ENCODE results near the gene GHRL.

DNA sequence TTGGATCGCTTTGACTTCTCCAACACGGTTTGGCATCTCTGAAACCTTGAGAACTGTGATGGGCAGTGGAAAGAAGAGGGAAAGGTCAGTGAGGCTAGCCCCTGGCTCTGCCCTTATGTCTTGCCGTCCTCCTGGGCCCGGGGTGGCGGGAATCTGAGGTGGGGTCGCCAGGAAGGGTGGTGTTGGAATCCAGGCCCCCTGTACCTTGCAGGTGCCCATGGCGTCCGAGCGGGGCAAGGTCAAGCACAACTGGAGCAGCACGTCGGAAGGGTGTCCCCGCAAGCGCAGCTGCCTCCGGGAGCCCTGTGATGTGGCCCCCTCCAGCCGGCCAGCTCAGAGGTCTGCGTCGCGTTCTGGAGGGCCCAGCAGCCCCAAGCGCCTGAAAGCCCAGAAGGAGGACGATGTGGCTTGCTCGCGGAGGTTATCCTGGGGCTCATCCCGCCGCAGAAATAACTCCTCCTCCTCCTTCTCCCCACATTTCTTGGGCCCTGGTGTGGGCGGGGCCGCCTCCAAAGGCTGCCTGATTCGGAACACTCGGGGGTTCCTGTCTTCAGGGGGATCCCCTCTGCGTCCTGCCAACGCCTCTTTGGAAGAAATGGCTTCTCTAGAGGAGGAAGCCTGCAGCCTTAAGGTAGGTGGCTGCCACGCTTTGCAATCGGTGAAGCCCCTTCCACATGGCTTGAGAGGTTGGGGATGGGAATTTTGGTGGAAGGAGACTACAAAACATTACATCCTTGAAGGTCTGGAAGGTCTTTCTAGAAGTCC is 43.6 kb downstream of the GHRL start:
- TF ChIP-seq, protein P1, sequence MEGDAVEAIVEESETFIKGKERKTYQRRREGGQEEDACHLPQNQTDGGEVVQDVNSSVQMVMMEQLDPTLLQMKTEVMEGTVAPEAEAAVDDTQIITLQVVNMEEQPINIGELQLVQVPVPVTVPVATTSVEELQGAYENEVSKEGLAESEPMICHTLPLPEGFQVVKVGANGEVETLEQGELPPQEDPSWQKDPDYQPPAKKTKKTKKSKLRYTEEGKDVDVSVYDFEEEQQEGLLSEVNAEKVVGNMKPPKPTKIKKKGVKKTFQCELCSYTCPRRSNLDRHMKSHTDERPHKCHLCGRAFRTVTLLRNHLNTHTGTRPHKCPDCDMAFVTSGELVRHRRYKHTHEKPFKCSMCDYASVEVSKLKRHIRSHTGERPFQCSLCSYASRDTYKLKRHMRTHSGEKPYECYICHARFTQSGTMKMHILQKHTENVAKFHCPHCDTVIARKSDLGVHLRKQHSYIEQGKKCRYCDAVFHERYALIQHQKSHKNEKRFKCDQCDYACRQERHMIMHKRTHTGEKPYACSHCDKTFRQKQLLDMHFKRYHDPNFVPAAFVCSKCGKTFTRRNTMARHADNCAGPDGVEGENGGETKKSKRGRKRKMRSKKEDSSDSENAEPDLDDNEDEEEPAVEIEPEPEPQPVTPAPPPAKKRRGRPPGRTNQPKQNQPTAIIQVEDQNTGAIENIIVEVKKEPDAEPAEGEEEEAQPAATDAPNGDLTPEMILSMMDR (conservative IDR thresholded peaks at IDR 0.05; ENCODE audit: low read depth, low read length) = no peak
- TF ChIP-seq POLR2A (IDR thresholded peaks at IDR 0.05; ENCODE audit: low read depth, low read length) (no peak), RCOR1 (IDR thresholded peaks at IDR 0.05; ENCODE audit: insufficient replicate concordance, low read length) (no peak), RAD21 (IDR thresholded peaks at IDR 0.05; ENCODE audit: low read length) (no peak), CHD1 (IDR thresholded peaks at IDR 0.05; ENCODE audit: low read depth, low read length) (no peak), SMC3 (IDR thresholded peaks at IDR 0.05; ENCODE audit: low read depth, low read length) (no peak), MAZ (IDR thresholded peaks at IDR 0.05; ENCODE audit: borderline replicate concordance, low read depth, low read length) (no peak), RFX5 (IDR thresholded peaks at IDR 0.05; ENCODE audit: low read depth, low read length) (no peak), CEBPB (IDR thresholded peaks at IDR 0.05; ENCODE audit: low read depth, low read length) (no peak)

All from IMR-90 (cell line).